Measurements from ENCODE around the gene IL36B. TPM values are rescaled to one million over a fixed set of nuclear protein-coding genes. Genes with fewer than 3 reads are reported as not detected.

Gene IL36B
- total and polyA plus RNA-seq, 8 donors: not detected

DNA sequence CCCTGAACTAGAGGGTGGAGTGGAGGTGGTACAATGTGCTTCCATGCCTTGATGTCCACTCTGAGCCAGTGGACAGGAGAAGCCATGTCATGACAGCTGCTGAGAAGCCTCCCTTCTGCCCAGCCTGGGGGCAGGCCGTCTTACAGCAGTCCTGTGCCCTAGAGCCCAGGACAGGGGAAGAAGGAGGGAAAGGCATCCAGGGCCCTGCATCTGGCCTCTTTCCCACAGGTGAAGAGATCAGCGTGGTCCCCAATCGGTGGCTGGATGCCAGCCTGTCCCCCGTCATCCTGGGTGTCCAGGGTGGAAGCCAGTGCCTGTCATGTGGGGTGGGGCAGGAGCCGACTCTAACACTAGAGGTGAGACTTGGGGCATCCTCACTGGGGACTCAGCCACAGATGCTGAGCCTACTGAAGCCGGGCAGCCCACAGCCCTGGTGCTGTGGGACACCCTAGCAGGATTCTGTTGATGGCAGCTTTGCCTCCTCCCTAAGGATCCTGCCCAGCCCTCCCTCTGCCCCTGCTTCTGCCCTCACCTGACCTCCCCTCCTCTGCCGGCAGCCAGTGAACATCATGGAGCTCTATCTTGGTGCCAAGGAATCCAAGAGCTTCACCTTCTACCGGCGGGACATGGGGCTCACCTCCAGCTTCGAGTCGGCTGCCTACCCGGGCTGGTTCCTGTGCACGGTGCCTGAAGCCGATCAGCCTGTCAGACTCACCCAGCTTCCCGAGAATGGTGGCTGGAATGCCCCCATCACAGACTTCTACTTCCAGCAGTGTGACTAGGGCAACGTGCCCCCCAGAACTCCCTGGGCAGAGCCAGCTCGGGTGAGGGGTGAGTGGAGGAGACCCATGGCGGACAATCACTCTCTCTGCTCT is 9.5 kb upstream of the IL36B start:
- no peak for TF ChIP-seq POLR2A (IDR thresholded peaks at IDR 0.05)
- WGBS, 5 donors: 88 to 95% (median 90%) methylated on average over 15 to 18 of the region's 18 CpGs
- Histone ChIP-seq H3K9me3 (no peaks in the 10 kb centered on the region), H3K4me1 (no peaks in the 10 kb centered on the region), H3K27ac (no peak overlapping the region), H3K27me3 (peaks cover 0 to 7% (median 0%) of the 10 kb centered on the region in 3 donors), H3K36me3 (no peaks in the 10 kb centered on the region), H3K4me3 (no peak overlapping the region)
- intact Hi-C loops (cut with DNase I; ENCODE audit: low total_unique reads): no loop called here
- no peak for DNase-seq

DNA sequence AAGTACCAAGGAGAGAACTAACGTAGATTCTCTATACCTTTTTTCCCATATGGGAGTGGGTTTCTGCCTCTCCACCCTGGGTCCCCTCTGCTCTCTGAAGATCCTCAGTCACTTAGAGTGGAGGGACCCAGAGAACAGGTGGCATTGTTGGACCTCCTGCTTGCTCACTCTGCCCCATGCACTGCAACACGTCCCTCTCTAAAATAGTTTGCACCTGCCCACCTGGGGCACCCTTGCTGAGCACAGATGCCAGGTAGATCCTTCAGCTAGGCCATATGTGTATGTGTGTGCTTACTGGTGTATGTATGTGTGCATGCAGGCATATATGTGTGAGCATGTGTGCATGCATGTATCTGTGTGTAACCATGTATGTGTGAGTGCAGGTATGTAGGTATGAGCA is 8.6 kb upstream of the IL36B start:
- no peaks in the 10 kb centered on the region for H3K9me3 ChIP-seq
- TF ChIP-seq, protein P1, sequence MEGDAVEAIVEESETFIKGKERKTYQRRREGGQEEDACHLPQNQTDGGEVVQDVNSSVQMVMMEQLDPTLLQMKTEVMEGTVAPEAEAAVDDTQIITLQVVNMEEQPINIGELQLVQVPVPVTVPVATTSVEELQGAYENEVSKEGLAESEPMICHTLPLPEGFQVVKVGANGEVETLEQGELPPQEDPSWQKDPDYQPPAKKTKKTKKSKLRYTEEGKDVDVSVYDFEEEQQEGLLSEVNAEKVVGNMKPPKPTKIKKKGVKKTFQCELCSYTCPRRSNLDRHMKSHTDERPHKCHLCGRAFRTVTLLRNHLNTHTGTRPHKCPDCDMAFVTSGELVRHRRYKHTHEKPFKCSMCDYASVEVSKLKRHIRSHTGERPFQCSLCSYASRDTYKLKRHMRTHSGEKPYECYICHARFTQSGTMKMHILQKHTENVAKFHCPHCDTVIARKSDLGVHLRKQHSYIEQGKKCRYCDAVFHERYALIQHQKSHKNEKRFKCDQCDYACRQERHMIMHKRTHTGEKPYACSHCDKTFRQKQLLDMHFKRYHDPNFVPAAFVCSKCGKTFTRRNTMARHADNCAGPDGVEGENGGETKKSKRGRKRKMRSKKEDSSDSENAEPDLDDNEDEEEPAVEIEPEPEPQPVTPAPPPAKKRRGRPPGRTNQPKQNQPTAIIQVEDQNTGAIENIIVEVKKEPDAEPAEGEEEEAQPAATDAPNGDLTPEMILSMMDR (IDR thresholded peaks at IDR 0.05): no peak
- no peak for TF ChIP-seq EP300 (IDR thresholded peaks at IDR 0.05)
- no peak for TF ChIP-seq POLR2AphosphoS5 (IDR thresholded peaks at IDR 0.05)
- TF ChIP-seq POLR2A (IDR thresholded peaks at IDR 0.05): no peak
- no peak overlapping the region for H3K4me3 ChIP-seq
- 54 to 87% (median 74%) methylated on average over 2 of the region's 2 CpGs for WGBS, 5 donors
- H3K27me3 ChIP-seq: peaks cover 0 to 7% (median 0%) of the 10 kb centered on the region in 3 donors
- H3K27ac ChIP-seq: no peak overlapping the region
- no peak for DNase-seq
- intact Hi-C loops (cut with DNase I; ENCODE audit: low total_unique reads): no loop called here
- no peaks in the 10 kb centered on the region for H3K36me3 ChIP-seq
- H3K4me1 ChIP-seq: no peaks in the 10 kb centered on the region

DNA sequence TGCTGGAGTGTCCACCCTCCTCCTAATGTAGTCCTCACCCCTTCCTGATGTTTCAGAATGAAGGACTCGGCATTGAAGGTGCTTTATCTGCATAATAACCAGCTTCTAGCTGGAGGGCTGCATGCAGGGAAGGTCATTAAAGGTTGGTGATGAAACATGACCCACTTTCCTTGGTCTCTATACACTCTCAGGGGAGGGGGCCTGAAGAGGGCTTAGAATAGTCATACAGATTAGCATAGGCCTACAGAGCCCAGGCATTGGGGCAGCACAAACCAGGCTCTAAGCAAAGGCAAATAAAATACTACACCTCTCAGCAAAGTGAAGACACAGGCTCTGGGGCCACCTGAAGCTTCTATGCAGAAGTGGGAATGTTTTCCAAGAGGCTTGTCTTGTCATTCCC is 8.1 kb upstream of the IL36B start:
- no peaks in the 10 kb centered on the region for H3K4me1 ChIP-seq
- TF ChIP-seq EP300 (IDR thresholded peaks at IDR 0.05) (no peak), POLR2A (IDR thresholded peaks at IDR 0.05) (no peak), POLR2AphosphoS5 (IDR thresholded peaks at IDR 0.05) (no peak)
- TF ChIP-seq, protein P1 (IDR thresholded peaks at IDR 0.05): no peak
- no peaks in the 10 kb centered on the region for H3K36me3 ChIP-seq
- intact Hi-C loops (cut with DNase I; ENCODE audit: low total_unique reads): no loop called here
- H3K27ac ChIP-seq: no peak overlapping the region
- no peak overlapping the region for H3K4me3 ChIP-seq
- WGBS, 5 donors: 64 to 87% (median 76%) methylated on average over 1 of the region's 1 CpG
- no peak for DNase-seq
- peaks cover 0 to 7% (median 0%) of the 10 kb centered on the region in 3 donors for H3K27me3 ChIP-seq
- H3K9me3 ChIP-seq: no peaks in the 10 kb centered on the region

DNA sequence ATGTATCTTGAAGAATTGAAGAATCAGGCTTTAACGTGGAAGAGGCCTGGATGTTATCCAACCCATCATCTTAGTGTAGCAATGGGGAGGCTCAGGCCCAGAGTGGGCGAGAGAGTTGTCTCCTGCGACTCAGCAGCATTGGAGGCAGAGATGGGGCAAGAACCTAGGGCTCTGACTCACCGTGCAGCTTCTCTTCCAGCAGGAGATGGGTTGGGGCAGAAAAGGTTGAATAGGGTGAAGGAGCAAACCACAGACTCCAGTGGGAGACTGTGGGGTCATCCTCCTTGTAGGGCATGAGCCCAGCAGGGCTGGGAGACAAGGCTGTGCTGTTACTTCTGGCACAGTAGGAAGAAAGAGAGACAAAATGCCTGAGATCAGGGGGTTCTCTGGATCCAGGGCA is 7.7 kb upstream of the IL36B start:
- no peak for TF ChIP-seq POLR2AphosphoS5 (IDR thresholded peaks at IDR 0.05)
- TF ChIP-seq, protein P1 (IDR thresholded peaks at IDR 0.05): no peak
- TF ChIP-seq EP300 (IDR thresholded peaks at IDR 0.05): no peak
- no peak for TF ChIP-seq POLR2A (IDR thresholded peaks at IDR 0.05)
- no peaks in the 10 kb centered on the region for H3K36me3 ChIP-seq
- DNase-seq: no peak
- no peaks in the 10 kb centered on the region for H3K4me1 ChIP-seq
- no peak overlapping the region for H3K4me3 ChIP-seq
- intact Hi-C loops (cut with DNase I; ENCODE audit: low total_unique reads): no loop called here
- no peak overlapping the region for H3K27ac ChIP-seq
- WGBS, 5 donors: 76 to 85% (median 80%) methylated on average over 4 of the region's 4 CpGs
- peaks cover 0 to 3% (median under 1%) of the 10 kb centered on the region in 4 donors for H3K9me3 ChIP-seq
- H3K27me3 ChIP-seq: peaks cover 0 to 7% (median 0%) of the 10 kb centered on the region in 3 donors
